ENCODE measurements around the gene ESR1. TPM values are rescaled to one million over a fixed set of nuclear protein-coding genes. Genes with fewer than 3 reads are reported as not detected.
"Not testable (repeated sequence)": the region's sequence is repeated elsewhere in the genome, so short reads cannot be mapped to it uniquely, and the experiment has no call there.

The ESR1 gene
- total RNA-seq, 1 experiment from 2014 or later: 4.1 TPM

DNA sequence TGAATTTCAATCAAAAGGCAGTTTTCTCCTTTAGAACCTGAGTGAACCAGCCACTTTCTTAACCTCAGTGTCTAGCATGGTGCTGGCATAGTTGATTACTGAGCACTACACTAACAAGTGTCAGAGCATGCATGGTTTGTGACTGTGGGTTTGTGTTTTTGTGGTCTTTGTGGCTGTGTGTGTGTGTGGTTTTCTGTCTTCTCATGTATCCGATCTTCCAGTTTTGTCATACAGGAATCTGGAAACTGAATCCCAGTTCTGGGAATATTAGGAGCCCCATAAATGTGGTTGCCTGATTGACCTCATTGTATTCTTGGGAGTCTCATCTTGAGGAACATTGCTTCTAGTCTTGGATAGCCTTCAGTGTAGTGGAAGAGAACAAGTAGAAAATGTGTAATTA, 73.7 kb downstream of the ESR1 start:
- DNase-seq: no peak
- H4K20me1 ChIP-seq (ENCODE audit: insufficient read depth, low read depth, low read length): no peaks in the 10 kb centered on the region
- no peak overlapping the region for H3K9ac ChIP-seq (ENCODE audit: low read length)
- H3K9me2 ChIP-seq (replicated peaks; ENCODE audit: insufficient read depth, low read length): no peaks in the 10 kb centered on the region
- H3K36me3 ChIP-seq (ENCODE audit: insufficient read depth, low read length): no peaks in the 10 kb centered on the region
- no peak overlapping the region for H3K4me2 ChIP-seq (ENCODE audit: low read depth, low read length, poor library complexity, severe bottlenecking)
- no peak overlapping the region for H3K27ac ChIP-seq (ENCODE audit: low read length)
- no peak overlapping the region for H2AFZ ChIP-seq (ENCODE audit: low read length)
- no peaks in the 10 kb centered on the region for H3K27me3 ChIP-seq (ENCODE audit: low read length)
- H3K4me1 ChIP-seq (ENCODE audit: low read length): no peaks in the 10 kb centered on the region
- H3K79me2 ChIP-seq (ENCODE audit: low read length): no peaks in the 10 kb centered on the region
- no peaks in the 10 kb centered on the region for H3K9me3 ChIP-seq (ENCODE audit: low read length)
- no peak overlapping the region for H3K4me3 ChIP-seq (ENCODE audit: low read length)

- Histone ChIP-seq H3K27me3 (ENCODE audit: low read length) (no peaks in the 10 kb centered on the region), H3K4me2 (ENCODE audit: low read depth, low read length, poor library complexity, severe bottlenecking) (no peak overlapping the region), H3K4me1 (ENCODE audit: low read length) (no peaks in the 10 kb centered on the region)
Observed at GRCh38 chr6:151882206-151882605, 74.7 kb downstream of the ESR1 start.

GRCh38 chr6:151885234-151885633, 77.8 kb downstream of the ESR1 start:
- Histone ChIP-seq H3K27ac (ENCODE audit: low read length) (no peak overlapping the region), H3K9me3 (ENCODE audit: low read length) (no peaks in the 10 kb centered on the region), H3K4me2 (ENCODE audit: low read depth, low read length, poor library complexity, severe bottlenecking) (no peak overlapping the region), H2AFZ (ENCODE audit: low read length) (no peak overlapping the region), H3K27me3 (ENCODE audit: low read length) (no peaks in the 10 kb centered on the region), H3K4me3 (ENCODE audit: low read length) (no peak overlapping the region), H3K4me1 (ENCODE audit: low read length) (no peaks in the 10 kb centered on the region), H3K9ac (ENCODE audit: low read length) (no peak overlapping the region), H3K79me2 (ENCODE audit: low read length) (no peaks in the 10 kb centered on the region), H4K20me1 (ENCODE audit: insufficient read depth, low read depth, low read length) (no peaks in the 10 kb centered on the region), H3K9me2 (replicated peaks; ENCODE audit: insufficient read depth, low read length) (no peaks in the 10 kb centered on the region), H3K36me3 (ENCODE audit: insufficient read depth, low read length) (no peaks in the 10 kb centered on the region)
- DNase-seq: no peak

More at GRCh38 chr6:151882206-151882605, 74.7 kb downstream of the ESR1 start:
- no peaks in the 10 kb centered on the region for H3K9me3 ChIP-seq (ENCODE audit: low read length)
- H2AFZ ChIP-seq (ENCODE audit: low read length): no peak overlapping the region
- H3K4me3 ChIP-seq (ENCODE audit: low read length): no peak overlapping the region
- H3K9me2 ChIP-seq (replicated peaks; ENCODE audit: insufficient read depth, low read length): no peaks in the 10 kb centered on the region
- DNase-seq: no peak
- H3K36me3 ChIP-seq (ENCODE audit: insufficient read depth, low read length): no peaks in the 10 kb centered on the region
- H4K20me1 ChIP-seq (ENCODE audit: insufficient read depth, low read depth, low read length): no peaks in the 10 kb centered on the region
- H3K9ac ChIP-seq (ENCODE audit: low read length): no peak overlapping the region
- no peaks in the 10 kb centered on the region for H3K79me2 ChIP-seq (ENCODE audit: low read length)
- no peak overlapping the region for H3K27ac ChIP-seq (ENCODE audit: low read length)

DNA sequence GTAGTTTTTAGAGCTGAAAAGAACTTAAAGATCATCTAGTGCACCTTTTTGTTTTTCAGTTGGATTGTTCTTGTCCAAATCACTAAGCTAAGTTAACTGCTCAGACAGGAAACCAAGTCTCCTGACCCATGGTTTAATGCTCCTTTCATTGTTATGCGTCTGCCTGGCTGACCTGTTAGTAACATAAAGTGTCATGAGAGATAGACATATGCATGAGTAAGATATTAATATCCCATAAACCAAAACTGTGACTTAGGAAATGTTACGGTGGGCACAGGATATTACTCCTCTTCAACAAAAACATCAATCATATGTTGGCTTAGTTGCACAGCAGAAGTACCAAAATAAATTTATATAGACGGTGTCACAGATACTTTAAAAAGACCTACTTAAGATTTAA, 84.0 kb downstream of the ESR1 start:
- H3K27me3 ChIP-seq (ENCODE audit: low read length): no peaks in the 10 kb centered on the region
- H3K4me2 ChIP-seq (ENCODE audit: low read depth, low read length, poor library complexity, severe bottlenecking): no peak overlapping the region
- DNase-seq: no peak
- H4K20me1 ChIP-seq (ENCODE audit: insufficient read depth, low read depth, low read length): no peaks in the 10 kb centered on the region
- H3K4me1 ChIP-seq (ENCODE audit: low read length): peaks cover 5% of the 10 kb centered on the region
- no peaks in the 10 kb centered on the region for H3K36me3 ChIP-seq (ENCODE audit: insufficient read depth, low read length)
- H3K9me2 ChIP-seq (replicated peaks; ENCODE audit: insufficient read depth, low read length): no peaks in the 10 kb centered on the region
- no peak overlapping the region for H3K9ac ChIP-seq (ENCODE audit: low read length)
- no peaks in the 10 kb centered on the region for H3K9me3 ChIP-seq (ENCODE audit: low read length)
- H2AFZ ChIP-seq (ENCODE audit: low read length): no peak overlapping the region
- no peaks in the 10 kb centered on the region for H3K79me2 ChIP-seq (ENCODE audit: low read length)
- H3K27ac ChIP-seq (ENCODE audit: low read length): no peak overlapping the region
- H3K4me3 ChIP-seq (ENCODE audit: low read length): no peak overlapping the region

DNA sequence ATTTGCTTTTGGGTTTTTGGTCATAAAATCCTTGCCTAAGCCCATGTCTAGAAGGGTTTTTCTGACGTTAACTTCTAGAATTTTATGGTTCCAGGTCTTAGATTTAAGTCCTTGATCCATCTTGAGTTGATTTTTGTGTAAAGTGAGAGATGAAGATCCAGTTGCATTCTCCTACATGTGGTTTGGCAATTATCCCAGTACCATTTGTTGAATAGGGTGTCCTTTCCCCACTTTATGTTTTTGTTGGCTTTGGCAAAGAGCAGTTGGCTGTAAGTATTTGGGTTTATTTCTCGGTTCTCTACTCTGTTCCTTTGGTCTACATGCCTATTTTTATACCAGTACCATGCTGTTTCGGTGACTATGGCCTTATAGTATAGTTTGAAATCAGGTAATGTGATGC, 86.9 kb downstream of the ESR1 start:
- H3K4me1 ChIP-seq (ENCODE audit: low read length): not testable (repeated sequence)

GRCh38 chr6:151899221-151899620, 91.7 kb downstream of the ESR1 start:
- DNase-seq; H3K27me3 ChIP-seq (ENCODE audit: low read length); H4K20me1 ChIP-seq (ENCODE audit: insufficient read depth, low read depth, low read length); H3K36me3 ChIP-seq (ENCODE audit: insufficient read depth, low read length); H3K27ac ChIP-seq (ENCODE audit: low read length); H3K9ac ChIP-seq (ENCODE audit: low read length); H3K9me2 ChIP-seq (replicated peaks; ENCODE audit: insufficient read depth, low read length); H3K4me1 ChIP-seq (ENCODE audit: low read length); H3K4me2 ChIP-seq (ENCODE audit: low read depth, low read length, poor library complexity, severe bottlenecking); H2AFZ ChIP-seq (ENCODE audit: low read length); H3K79me2 ChIP-seq (ENCODE audit: low read length); H3K9me3 ChIP-seq (ENCODE audit: low read length); H3K4me3 ChIP-seq (ENCODE audit: low read length): not testable (repeated sequence)

More for the DNA sequence above, 86.9 kb downstream of the ESR1 start:
- not testable (repeated sequence) for H3K79me2 ChIP-seq (ENCODE audit: low read length); H4K20me1 ChIP-seq (ENCODE audit: insufficient read depth, low read depth, low read length); H3K4me3 ChIP-seq (ENCODE audit: low read length); H3K27ac ChIP-seq (ENCODE audit: low read length); H3K36me3 ChIP-seq (ENCODE audit: insufficient read depth, low read length); H2AFZ ChIP-seq (ENCODE audit: low read length); H3K9ac ChIP-seq (ENCODE audit: low read length); H3K27me3 ChIP-seq (ENCODE audit: low read length); DNase-seq; H3K9me2 ChIP-seq (replicated peaks; ENCODE audit: insufficient read depth, low read length); H3K4me2 ChIP-seq (ENCODE audit: low read depth, low read length, poor library complexity, severe bottlenecking); H3K9me3 ChIP-seq (ENCODE audit: low read length)

- H3K27ac ChIP-seq (ENCODE audit: low read length); H3K79me2 ChIP-seq (ENCODE audit: low read length); H3K4me3 ChIP-seq (ENCODE audit: low read length); H3K36me3 ChIP-seq (ENCODE audit: insufficient read depth, low read length); H3K4me1 ChIP-seq (ENCODE audit: low read length); H3K9me2 ChIP-seq (replicated peaks; ENCODE audit: insufficient read depth, low read length); H2AFZ ChIP-seq (ENCODE audit: low read length); H3K4me2 ChIP-seq (ENCODE audit: low read depth, low read length, poor library complexity, severe bottlenecking); H4K20me1 ChIP-seq (ENCODE audit: insufficient read depth, low read depth, low read length); DNase-seq; H3K9me3 ChIP-seq (ENCODE audit: low read length); H3K9ac ChIP-seq (ENCODE audit: low read length); H3K27me3 ChIP-seq (ENCODE audit: low read length): not testable (repeated sequence)
Observed at GRCh38 chr6:151899796-151900195, 92.3 kb downstream of the ESR1 start.

- Histone ChIP-seq H3K27me3 (ENCODE audit: low read length) (no peaks in the 10 kb centered on the region), H3K36me3 (ENCODE audit: insufficient read depth, low read length) (no peaks in the 10 kb centered on the region; the same call in 1 of the 2 replicates), H3K9me2 (replicated peaks; ENCODE audit: insufficient read depth, low read length) (no peaks in the 10 kb centered on the region), H3K4me3 (ENCODE audit: low read length) (no peak overlapping the region), H3K9ac (ENCODE audit: low read length) (no peak overlapping the region), H3K79me2 (ENCODE audit: low read length) (no peaks in the 10 kb centered on the region), H3K27ac (ENCODE audit: low read length) (no peak overlapping the region), H3K9me3 (ENCODE audit: low read length) (no peaks in the 10 kb centered on the region), H3K4me1 (ENCODE audit: low read length) (no peaks in the 10 kb centered on the region), H3K4me2 (ENCODE audit: low read depth, low read length, poor library complexity, severe bottlenecking) (no peak overlapping the region), H4K20me1 (ENCODE audit: insufficient read depth, low read depth, low read length) (no peaks in the 10 kb centered on the region), H2AFZ (ENCODE audit: low read length) (no peak overlapping the region)
- no peak for DNase-seq
Observed at GRCh38 chr6:151900256-151900655, 92.8 kb downstream of the ESR1 start.

DNA sequence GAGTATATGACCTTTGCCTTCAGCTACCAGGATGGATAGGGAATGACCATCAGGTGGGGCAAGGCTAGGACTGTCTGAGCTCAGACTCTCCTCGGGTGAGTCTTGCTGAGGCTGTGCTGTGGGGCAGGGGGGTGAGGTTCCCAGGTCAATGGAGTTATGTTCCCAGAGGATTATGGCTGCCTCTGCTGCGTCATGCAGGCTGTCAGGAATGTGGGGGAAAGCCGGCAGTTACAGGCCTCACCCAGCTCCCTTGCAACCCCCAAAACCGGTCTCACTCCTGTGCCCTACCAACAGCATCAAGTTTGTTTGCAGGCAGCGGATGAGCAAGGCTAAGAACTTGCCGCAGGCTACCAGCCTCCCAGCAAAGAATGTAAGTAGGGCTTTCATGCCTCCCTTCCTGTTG, 93.5 kb downstream of the ESR1 start:
- no peaks in the 10 kb centered on the region for H4K20me1 ChIP-seq (ENCODE audit: insufficient read depth, low read depth, low read length)
- H3K4me3 ChIP-seq (ENCODE audit: low read length): no peak overlapping the region
- no peaks in the 10 kb centered on the region for H3K79me2 ChIP-seq (ENCODE audit: low read length)
- no peaks in the 10 kb centered on the region for H3K9me3 ChIP-seq (ENCODE audit: low read length)
- H2AFZ ChIP-seq (ENCODE audit: low read length): no peak overlapping the region
- H3K4me2 ChIP-seq (ENCODE audit: low read depth, low read length, poor library complexity, severe bottlenecking): no peak overlapping the region
- no peaks in the 10 kb centered on the region for H3K9me2 ChIP-seq (replicated peaks; ENCODE audit: insufficient read depth, low read length)
- H3K27ac ChIP-seq (ENCODE audit: low read length): no peak overlapping the region
- no peaks in the 10 kb centered on the region for H3K4me1 ChIP-seq (ENCODE audit: low read length)
- no peak overlapping the region for H3K9ac ChIP-seq (ENCODE audit: low read length)
- H3K27me3 ChIP-seq (ENCODE audit: low read length): no peaks in the 10 kb centered on the region
- no peaks in the 10 kb centered on the region; the same call in 1 of the 2 replicates for H3K36me3 ChIP-seq (ENCODE audit: insufficient read depth, low read length)
- DNase-seq: no peak

Measured in Karpas-422 (cell line).